Sigmoid colon (tissue), 7 donors: ENCODE results near the gene SERINC1. TPM values are rescaled to one million over a fixed set of nuclear protein-coding genes. Genes with fewer than 3 reads are reported as not detected.

ENCODE experiments used
- DNase-seq: peaks from one replicate; pipeline ENCODE4 v3.0.0-alpha.2; 2019
- H3K27ac ChIP-seq, 4 donors: fragments of 200-600 bp; sonication (generic); one replicate each; pipeline ENCODE4 v1.5.1; 2016 to 2019; ENCODE audit warnings: mild to moderate bottlenecking in 1 of 4
- H3K27me3 ChIP-seq, 3 donors: fragments of 200-600 bp; sonication (generic); one replicate each; pipeline ENCODE4 v1.5.1; 2019; ENCODE audit warnings: mild to moderate bottlenecking in 1 of 3
- H3K36me3 ChIP-seq, 4 donors: fragments of 200-600 bp; sonication (generic); one replicate each; pipeline ENCODE4 v1.5.1; 2016 to 2019
- H3K4me1 ChIP-seq, 4 donors: fragments of 200-600 bp; sonication (generic); one replicate each; pipeline ENCODE4 v1.5.1; 2017 to 2019
- H3K4me3 ChIP-seq, 4 donors: fragments of 200-600 bp; sonication (generic); one replicate each; pipeline ENCODE4 v1.5.1; 2017 to 2019; ENCODE audit warnings: mild to moderate bottlenecking in 2 of 4, moderate library complexity in 1 of 4
- H3K9me3 ChIP-seq, 4 donors: fragments of 200-600 bp in 3 of 4; sonication (generic) in 3 of 4; one replicate each; pipeline versions ENCODE4 v1.5.1 to v1.6.1; 2013 to 2019
- EP300 ChIP-seq, 4 donors: sonication (generic); formaldehyde crosslinking; IDR thresholded peaks; one replicate each; pipeline ENCODE4 v1.6.1; 2017; ENCODE audit warnings: antibody characterized with exemption in 4 of 4
- POLR2A ChIP-seq, 2 donors: fragments of 450-650 bp; IDR thresholded peaks; one replicate each; pipeline ENCODE4 v1.6.1; 2016; ENCODE audit warnings: antibody characterized with exemption in 2 of 2, mild to moderate bottlenecking in 2 of 2, moderate library complexity in 2 of 2
- POLR2AphosphoS5 ChIP-seq, 4 donors: sonication (generic); formaldehyde crosslinking; IDR thresholded peaks; one replicate each; pipeline ENCODE4 v1.6.1; 2017; ENCODE audit warnings: antibody characterized with exemption in 4 of 4
- WGBS, 2 donors: extraction: QIAGEN DNeasy Blood & Tissue Kit; methylation state at CpG; one replicate each; pipeline ENCODE4 v1.1.7; 2013; 5-methylcytosine and 5-hydroxymethylcytosine counted together
- intact Hi-C: fragments of 100-400 bp; cut with DNase I; formaldehyde crosslinking; loops from one replicate; pipeline ENCODE4 v1.15.1; 2023
- polyA plus RNA-seq, 3 donors: library from polyadenylated mRNA; stranded (reverse); fragments of 200-250 nt; gene quantifications; one replicate each; pipeline ENCODE4 v1.2.3, GENCODE V29; 2013
- total RNA-seq, 4 donors: library from RNA; depleted of rRNA; stranded (reverse); fragments of >200 nt; gene quantifications; one replicate each; pipeline ENCODE4 v1.1.0, GENCODE V29; 2016
- TF ChIP-seq, protein P1 (sequence below), 4 experiments: fragments of 450-650 bp in 3 of 4; fragments of 200-600 bp in 1 of 4; IDR thresholded peaks; one replicate each; pipeline ENCODE4 v1.5.1; 2016 to 2019; ENCODE audit warnings: antibody characterized with exemption in 4 of 4, mild to moderate bottlenecking in 3 of 4, moderate library complexity in 2 of 4
- donor health status: healthy with polysubstance abuse.
- donor health status: Bipolar disorder and iron deficiency.
- donor health status: healthy.

Gene SERINC1
- total and polyA plus RNA-seq, 7 donors: 31.2 to 301 (median 220) TPM

DNA sequence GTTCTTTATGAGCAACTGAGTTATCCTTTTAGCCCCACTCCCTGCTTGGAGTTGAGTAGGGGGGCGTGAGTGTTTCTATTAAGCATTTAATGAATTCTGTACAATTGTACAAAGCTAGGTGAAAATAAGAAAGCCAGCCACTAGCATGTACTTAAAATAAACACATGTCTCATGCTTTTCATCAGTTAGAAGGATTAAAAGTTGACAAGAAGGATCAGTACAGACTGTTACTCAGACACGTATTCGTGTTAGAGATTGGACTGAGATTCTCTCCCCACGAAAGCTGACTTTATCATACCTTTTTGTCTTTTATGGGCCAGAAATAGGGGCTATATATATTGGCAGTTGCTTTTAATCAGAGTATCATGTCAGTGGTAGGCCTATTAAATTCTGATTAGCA, 70.5 kb downstream of the SERINC1 start:
- no peaks in the 10 kb centered on the region for H3K36me3 ChIP-seq
- H3K27ac ChIP-seq: peak overlapping the region in 2 of 4 donors; percentile 20 to 88
- peaks cover 0 to 46% (median 30%) of the 10 kb centered on the region in 4 donors for H3K4me1 ChIP-seq
- peak overlapping the region in 2 of 4 donors; percentile 70 to 94 for H3K4me3 ChIP-seq
- TF ChIP-seq, protein P1, sequence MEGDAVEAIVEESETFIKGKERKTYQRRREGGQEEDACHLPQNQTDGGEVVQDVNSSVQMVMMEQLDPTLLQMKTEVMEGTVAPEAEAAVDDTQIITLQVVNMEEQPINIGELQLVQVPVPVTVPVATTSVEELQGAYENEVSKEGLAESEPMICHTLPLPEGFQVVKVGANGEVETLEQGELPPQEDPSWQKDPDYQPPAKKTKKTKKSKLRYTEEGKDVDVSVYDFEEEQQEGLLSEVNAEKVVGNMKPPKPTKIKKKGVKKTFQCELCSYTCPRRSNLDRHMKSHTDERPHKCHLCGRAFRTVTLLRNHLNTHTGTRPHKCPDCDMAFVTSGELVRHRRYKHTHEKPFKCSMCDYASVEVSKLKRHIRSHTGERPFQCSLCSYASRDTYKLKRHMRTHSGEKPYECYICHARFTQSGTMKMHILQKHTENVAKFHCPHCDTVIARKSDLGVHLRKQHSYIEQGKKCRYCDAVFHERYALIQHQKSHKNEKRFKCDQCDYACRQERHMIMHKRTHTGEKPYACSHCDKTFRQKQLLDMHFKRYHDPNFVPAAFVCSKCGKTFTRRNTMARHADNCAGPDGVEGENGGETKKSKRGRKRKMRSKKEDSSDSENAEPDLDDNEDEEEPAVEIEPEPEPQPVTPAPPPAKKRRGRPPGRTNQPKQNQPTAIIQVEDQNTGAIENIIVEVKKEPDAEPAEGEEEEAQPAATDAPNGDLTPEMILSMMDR (IDR thresholded peaks at IDR 0.05): no peak
- TF ChIP-seq POLR2A (IDR thresholded peaks at IDR 0.05): no peak
- no peak for TF ChIP-seq POLR2AphosphoS5 (IDR thresholded peaks at IDR 0.05)
- TF ChIP-seq EP300 (IDR thresholded peaks at IDR 0.05): no peak
- DNase-seq: no peak
- no peaks in the 10 kb centered on the region for H3K9me3 ChIP-seq
- WGBS, 2 donors: 86 to 88% methylated on average over 4 of the region's 4 CpGs
- H3K27me3 ChIP-seq: no peaks in the 10 kb centered on the region
- intact Hi-C loops: no loop called here

DNA sequence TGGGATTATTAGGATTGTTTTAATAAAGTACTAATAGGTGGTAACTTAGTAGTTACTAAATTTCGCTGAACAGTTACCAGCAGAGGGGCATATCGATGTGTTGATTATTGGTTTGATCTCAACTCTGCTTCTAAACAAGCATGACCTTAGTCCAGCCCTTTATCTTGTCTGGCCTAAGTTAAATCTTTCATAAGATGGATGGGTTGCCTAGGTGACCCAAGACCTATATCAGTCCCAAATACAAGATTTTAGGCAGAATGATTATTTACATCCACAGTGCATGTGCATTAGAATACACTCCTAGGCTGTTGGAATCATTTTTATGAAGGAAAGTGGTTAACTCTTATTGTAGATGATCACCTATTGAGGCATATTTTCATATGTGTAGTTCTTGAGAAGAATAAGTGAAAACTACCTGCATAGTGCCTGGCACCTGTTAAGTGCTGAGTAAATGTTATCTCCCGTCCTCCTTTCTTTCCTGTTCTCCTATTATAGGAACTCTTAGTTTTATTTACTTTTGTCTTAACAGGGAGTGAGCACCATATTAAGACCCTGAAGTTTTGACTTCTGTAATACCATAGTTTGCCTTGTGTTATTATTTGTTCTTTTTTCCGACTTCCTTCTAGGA, 71.0 kb downstream of the SERINC1 start:
- DNase-seq: no peak
- H3K27ac ChIP-seq: peak overlapping the region; percentile 84 to 90 (median 88)
- intact Hi-C loops: loop anchor here (1.0 kb wide), 1 partner anchor 71 kb away; the partner anchor contains the start of gene SERINC1
- peaks cover 0 to 41% (median 29%) of the 10 kb centered on the region in 4 donors for H3K4me1 ChIP-seq
- peak overlapping the region; percentile 67 to 94 (median 78) for H3K4me3 ChIP-seq
- no peaks in the 10 kb centered on the region for H3K27me3 ChIP-seq
- H3K36me3 ChIP-seq: no peaks in the 10 kb centered on the region
- 21 to 40% methylated on average over 4 of the region's 4 CpGs for WGBS, 2 donors
- H3K9me3 ChIP-seq: no peaks in the 10 kb centered on the region
- TF ChIP-seq, protein P1 (IDR thresholded peaks at IDR 0.05): no peak
- no peak for TF ChIP-seq POLR2AphosphoS5 (IDR thresholded peaks at IDR 0.05)
- TF ChIP-seq POLR2A (IDR thresholded peaks at IDR 0.05): no peak
- TF ChIP-seq EP300 (IDR thresholded peaks at IDR 0.05): no peak

GRCh38 chr6:122400121-122400450, 71.5 kb downstream of the SERINC1 start:
- Histone ChIP-seq H3K27ac (peak overlapping the region; percentile 84 to 90 (median 88)), H3K27me3 (no peaks in the 10 kb centered on the region), H3K4me3 (peak overlapping the region; percentile 67 to 94 (median 78)), H3K4me1 (peaks cover 0 to 40% (median 29%) of the 10 kb centered on the region in 4 donors), H3K36me3 (no peaks in the 10 kb centered on the region), H3K9me3 (no peaks in the 10 kb centered on the region)
- WGBS, 2 donors: 1% methylated on average over 20 of the region's 20 CpGs
- intact Hi-C loops: loop anchor here (1.0 kb wide), 1 partner anchor 71 kb away; the partner anchor contains the start of gene SERINC1
- no peak for DNase-seq
- TF ChIP-seq POLR2A (IDR thresholded peaks at IDR 0.05) (no peak), POLR2AphosphoS5 (IDR thresholded peaks at IDR 0.05) (no peak), EP300 (IDR thresholded peaks at IDR 0.05) (no peak)
- TF ChIP-seq, protein P1 (IDR thresholded peaks at IDR 0.05): no peak

- peak; percentile 99 for DNase-seq
- peak within 1 kb of the TSS; percentile 67 to 94 (median 78) for H3K4me3 ChIP-seq
- TF ChIP-seq POLR2A (IDR thresholded peaks at IDR 0.05): peak in 1 of 2 donors; percentile 21
- TF ChIP-seq, protein P1 (IDR thresholded peaks at IDR 0.05): no peak
- peak; percentile 70 to 86 (median 77) for TF ChIP-seq POLR2AphosphoS5 (IDR thresholded peaks at IDR 0.05)
- no peak for TF ChIP-seq EP300 (IDR thresholded peaks at IDR 0.05)
- H3K27me3 ChIP-seq: no peaks in the 10 kb centered on the region
- no peaks in the 10 kb centered on the region for H3K9me3 ChIP-seq
- 0% methylated on average over 82 of the region's 82 CpGs for WGBS, 2 donors
- H3K36me3 ChIP-seq: no peaks in the 10 kb centered on the region
- intact Hi-C loops: loop anchor here (1.0 kb wide), 1 partner anchor 72 kb away; the partner anchor contains the start of gene SERINC1
- H3K27ac ChIP-seq: peak within 1 kb of the TSS; percentile 84 to 90 (median 88)
- peaks cover 0 to 40% (median 29%) of the 10 kb centered on the region in 4 donors for H3K4me1 ChIP-seq
Measured at GRCh38 chr6:122399348-122400120, 72.1 kb downstream of the SERINC1 start, which contains the start of gene HSF2. HSF2 (plus strand) TSS chr6:122399652; CDS start chr6:122399738, 86 bp downstream.
